Endothelial cell (in vitro differentiated cells): ENCODE measurements around the gene VRTN. TPM values are rescaled to one million over a fixed set of nuclear protein-coding genes. Genes with fewer than 3 reads are reported as not detected.

Source experiments
- DNase-seq: peaks from one replicate; pipeline ENCODE4 v3.0.0; 2021; ENCODE audit warnings: low spot score
- H3K27ac Mint-ChIP-seq: one replicate; pipeline ENCODE4 v1.8.0; 2021; ENCODE audit warnings: mixed read lengths, inconsistent platforms; ENCODE audit not compliant: unreplicated experiment
- H3K27me3 Mint-ChIP-seq: one replicate; pipeline ENCODE4 v1.8.0; 2021; ENCODE audit warnings: mild to moderate bottlenecking, moderate library complexity, mixed read lengths, inconsistent platforms; ENCODE audit not compliant: unreplicated experiment
- H3K36me3 Mint-ChIP-seq: one replicate; pipeline ENCODE4 v1.8.0; 2021; ENCODE audit warnings: mild to moderate bottlenecking, low read depth, mixed read lengths, inconsistent platforms; ENCODE audit not compliant: unreplicated experiment
- H3K4me1 Mint-ChIP-seq: one replicate; pipeline ENCODE4 v1.8.0; 2021; ENCODE audit warnings: mild to moderate bottlenecking, mixed read lengths, inconsistent platforms; ENCODE audit not compliant: unreplicated experiment
- H3K4me3 Mint-ChIP-seq: one replicate; pipeline ENCODE4 v1.8.0; 2021; ENCODE audit warnings: mild to moderate bottlenecking, mixed read lengths, inconsistent platforms; ENCODE audit not compliant: unreplicated experiment
- H3K9me3 Mint-ChIP-seq: one replicate; pipeline ENCODE4 v1.8.0; 2021; ENCODE audit warnings: mixed read lengths, inconsistent platforms; ENCODE audit not compliant: unreplicated experiment
- CTCF ChIP-seq: fragments of 200-600 bp; sonication (generic); IDR thresholded peaks from one replicate; pipeline ENCODE4 v1.5.0; 2021; ENCODE audit warnings: antibody characterized with exemption; ENCODE audit not compliant: unreplicated experiment
- total RNA-seq: library from RNA; stranded (reverse); fragmentation: NEBNext Ultra II Directional; extraction: Animal tissue kit (Norgen Biotek cat#: 25700); gene quantifications from one replicate; pipeline ENCODE4 v1.2.1, GENCODE V29; 2021; ENCODE audit not compliant: unreplicated experiment

Gene VRTN
- total RNA-seq, 1 donor from 2014 or later = 4.3 TPM

- no peaks in the 10 kb centered on the region for H3K36me3 Mint-ChIP-seq
- H3K4me1 Mint-ChIP-seq = peaks cover 6% of the 10 kb centered on the region
- no peaks in the 10 kb centered on the region for H3K9me3 Mint-ChIP-seq
- no peak overlapping the region for H3K4me3 Mint-ChIP-seq
- no peak for DNase-seq
- TF ChIP-seq CTCF = no peak
- no peaks in the 10 kb centered on the region for H3K27me3 Mint-ChIP-seq
- H3K27ac Mint-ChIP-seq = no peak overlapping the region
Measured at GRCh38 chr14:74394549-74394948, 46.3 kb downstream of the VRTN start.

- H3K4me3 Mint-ChIP-seq = no peak overlapping the region
- peaks cover 6% of the 10 kb centered on the region for H3K4me1 Mint-ChIP-seq
- H3K27ac Mint-ChIP-seq = no peak overlapping the region
- TF ChIP-seq CTCF = no peak
- no peaks in the 10 kb centered on the region for H3K36me3 Mint-ChIP-seq
- no peaks in the 10 kb centered on the region for H3K9me3 Mint-ChIP-seq
- no peak for DNase-seq
- H3K27me3 Mint-ChIP-seq = no peaks in the 10 kb centered on the region
Measured at GRCh38 chr14:74395094-74395493, 46.8 kb downstream of the VRTN start.

- peak; percentile 31 for DNase-seq
- peak overlapping the region; percentile 68 for H3K27ac Mint-ChIP-seq
- H3K4me3 Mint-ChIP-seq = no peak overlapping the region
Measured at GRCh38 chr14:74400031-74400685, 51.9 kb downstream of the VRTN start.

GRCh38 chr14:74400919-74401503, 52.7 kb downstream of the VRTN start:
- Mint-ChIP-seq H3K4me3 (no peak overlapping the region), H3K27me3 (peaks cover 8% of the 10 kb centered on the region), H3K9me3 (no peaks in the 10 kb centered on the region), H3K4me1 (peaks cover 21% of the 10 kb centered on the region), H3K27ac (peak overlapping the region; percentile 38), H3K36me3 (peaks cover 5% of the 10 kb centered on the region)
- no peak for DNase-seq
- no peak for TF ChIP-seq CTCF

More at GRCh38 chr14:74400031-74400685, 51.9 kb downstream of the VRTN start:
- Mint-ChIP-seq H3K4me1 (peaks cover 21% of the 10 kb centered on the region), H3K9me3 (no peaks in the 10 kb centered on the region), H3K27me3 (peaks cover 5% of the 10 kb centered on the region), H3K36me3 (peaks cover 5% of the 10 kb centered on the region)
- no peak for TF ChIP-seq CTCF
